Liver (tissue), 9 donors: ENCODE measurements around the gene NEK11. TPM values are rescaled to one million over a fixed set of nuclear protein-coding genes. Genes with fewer than 3 reads are reported as not detected.

ENCODE experiments used
- DNase-seq: peaks from one replicate; pipeline ENCODE4 v3.0.0-alpha.2; 2017; ENCODE audit warnings: low spot score
- H3K27ac ChIP-seq, 2 donors: one replicate each; pipeline ENCODE4 v1.7.0; 2013; ENCODE audit warnings: inconsistent platforms in 2 of 2, low read length in 2 of 2, control low read depth in 1 of 2, low read depth in 1 of 2, mild to moderate bottlenecking in 1 of 2
- H3K27me3 ChIP-seq, 4 donors: one replicate each; pipeline versions ENCODE4 v1.6.1 to v1.7.0; 2013; ENCODE audit warnings: low read length in 3 of 4, inconsistent platforms in 1 of 4, mild to moderate bottlenecking in 1 of 4, moderate library complexity in 1 of 4; ENCODE audit not compliant: control insufficient read depth in 4 of 4, insufficient read depth in 4 of 4
- H3K36me3 ChIP-seq, 4 donors: one replicate each; pipeline versions ENCODE4 v1.6.1 to v1.7.0; 2013; ENCODE audit warnings: low read length in 3 of 4, mild to moderate bottlenecking in 3 of 4, low read depth in 1 of 4, moderate library complexity in 1 of 4; ENCODE audit not compliant: control insufficient read depth in 4 of 4, insufficient read depth in 3 of 4
- H3K4me1 ChIP-seq, 4 donors: one replicate each; pipeline versions ENCODE4 v1.6.1 to v1.7.0; 2013; ENCODE audit warnings: low read length in 3 of 4, mild to moderate bottlenecking in 3 of 4, moderate library complexity in 1 of 4; ENCODE audit not compliant: control insufficient read depth in 4 of 4, insufficient read depth in 4 of 4
- H3K4me3 ChIP-seq, 3 donors: one replicate each; pipeline versions ENCODE4 v1.6.1 to v1.7.0; 2013; ENCODE audit warnings: low read length in 3 of 3, control low read depth in 1 of 3, low read depth in 1 of 3, mild to moderate bottlenecking in 1 of 3
- H3K9ac ChIP-seq, 2 donors: one replicate each; pipeline ENCODE4 v1.7.0; 2013; ENCODE audit warnings: low read length in 2 of 2, mild to moderate bottlenecking in 2 of 2, moderate library complexity in 2 of 2, control low read depth in 1 of 2, low read depth in 1 of 2
- H3K9me3 ChIP-seq, 4 donors: one replicate each; pipeline versions ENCODE4 v1.6.1 to v1.7.0; 2013; ENCODE audit warnings: low read length in 3 of 4; ENCODE audit not compliant: control insufficient read depth in 4 of 4
- ATF3 ChIP-seq: IDR thresholded peaks from 2 replicates; pipeline ENCODE4 v1.6.1; 2016; ENCODE audit warnings: antibody characterized with exemption
- CTCF ChIP-seq: fragments of 150-350 bp; IDR thresholded peaks from 2 replicates; pipeline ENCODE4 v1.5.1; 2017; ENCODE audit warnings: improper control_type of control experiment, low read depth, low read length; ENCODE audit not compliant: missing input control
- EGR1 ChIP-seq, 2 donors: IDR thresholded peaks; 2 replicates each; pipeline ENCODE4 v1.6.1; 2016 to 2018; ENCODE audit warnings: antibody characterized with exemption in 2 of 2, low read depth in 2 of 2
- FOXA1 ChIP-seq: IDR thresholded peaks from 2 replicates; pipeline ENCODE4 v1.6.1; 2016; ENCODE audit warnings: antibody characterized with exemption
- FOXA2 ChIP-seq: IDR thresholded peaks from 2 replicates; pipeline ENCODE4 v1.6.1; 2016; ENCODE audit warnings: antibody characterized with exemption
- GABPA ChIP-seq, 2 donors: IDR thresholded peaks in 1 of 2; conservative IDR thresholded peaks in 1 of 2; 2 replicates each; pipeline ENCODE4 v1.6.1; 2016; ENCODE audit warnings: antibody characterized with exemption in 2 of 2, mild to moderate bottlenecking in 1 of 2, moderate library complexity in 1 of 2
- HNF4A ChIP-seq, 2 donors: conservative IDR thresholded peaks; 2 replicates each; pipeline ENCODE4 v1.6.1; 2016; ENCODE audit warnings: antibody characterized with exemption in 2 of 2, mild to moderate bottlenecking in 2 of 2
- HNF4G ChIP-seq: IDR thresholded peaks from 2 replicates; pipeline ENCODE4 v1.6.1; 2016; ENCODE audit warnings: antibody characterized with exemption
- JUND ChIP-seq, 2 donors: IDR thresholded peaks; 2 replicates each; pipeline ENCODE4 v1.6.1; 2016; ENCODE audit warnings: antibody characterized with exemption in 2 of 2
- MAX ChIP-seq: IDR thresholded peaks from 2 replicates; pipeline ENCODE4 v1.6.1; 2016; ENCODE audit warnings: antibody characterized with exemption
- NR2F2 ChIP-seq: IDR thresholded peaks from 2 replicates; pipeline ENCODE4 v1.6.1; 2016; ENCODE audit warnings: antibody characterized with exemption
- RAD21 ChIP-seq, 2 donors: IDR thresholded peaks; 2 replicates each; pipeline ENCODE4 v1.6.1; 2016; ENCODE audit warnings: antibody characterized with exemption in 2 of 2, mild to moderate bottlenecking in 2 of 2
- REST ChIP-seq: IDR thresholded peaks from 2 replicates; pipeline ENCODE4 v1.6.1; 2016; ENCODE audit warnings: antibody characterized with exemption, mild to moderate bottlenecking
- RXRA ChIP-seq, 2 donors: IDR thresholded peaks; 2 replicates each; pipeline ENCODE4 v1.6.1; 2017 to 2018; ENCODE audit warnings: antibody characterized with exemption in 2 of 2, mild to moderate bottlenecking in 1 of 2
- SP1 ChIP-seq: IDR thresholded peaks from 2 replicates; pipeline ENCODE4 v1.6.1; 2018; ENCODE audit warnings: antibody characterized with exemption, mild to moderate bottlenecking
- TAF1 ChIP-seq: conservative IDR thresholded peaks from 2 replicates; pipeline ENCODE4 v1.6.1; 2016; ENCODE audit warnings: antibody characterized with exemption, mild to moderate bottlenecking
- YY1 ChIP-seq: IDR thresholded peaks from 2 replicates; pipeline ENCODE4 v1.6.1; 2016; ENCODE audit warnings: antibody characterized with exemption, mild to moderate bottlenecking
- ZBTB33 ChIP-seq: IDR thresholded peaks from 2 replicates; pipeline ENCODE4 v1.6.1; 2016; ENCODE audit warnings: antibody characterized with exemption
- WGBS: extraction: QIAGEN DNeasy Blood & Tissue Kit; methylation state at CpG from one replicate; pipeline ENCODE4 v1.1.7; 2013; 5-methylcytosine and 5-hydroxymethylcytosine counted together
- polyA plus RNA-seq, 2 donors: library from polyadenylated mRNA; stranded (reverse) in 1 of 2; unstranded in 1 of 2; fragments of 200-250 nt in 1 of 2; fragments of >200 nt in 1 of 2; fragmentation: Nextera tagmentation in 1 of 2; extraction: Ambion mirVana in 1 of 2; gene quantifications; one replicate each; pipeline versions ENCODE4 v1.2.1 to v1.2.3, GENCODE V29; 2013 to 2015
- total RNA-seq, 2 donors: library from RNA; depleted of rRNA; stranded (reverse); fragments of >200 nt; gene quantifications; one replicate each; pipeline ENCODE4 v1.2.3, GENCODE V29; 2014
- donor health status: healthy.
- donor health status: healthy.
- donor health status: healthy.
- donor health status: healthy.
- donor health status: healthy.

NEK11 gene
- total and polyA plus RNA-seq, 4 donors: 0.35 to 0.92 (median 0.69) TPM

GRCh38 chr3:131192701-131193100, 166.0 kb downstream of the NEK11 start:
- H3K27ac ChIP-seq: no peak overlapping the region
- H3K4me1 ChIP-seq: no peaks in the 10 kb centered on the region
- no peaks in the 10 kb centered on the region for H3K36me3 ChIP-seq
- no peak for DNase-seq
- H3K9me3 ChIP-seq: no peaks in the 10 kb centered on the region
- no peaks in the 10 kb centered on the region for H3K27me3 ChIP-seq
- no peak for TF ChIP-seq CTCF
- no peak overlapping the region for H3K4me3 ChIP-seq
- H3K9ac ChIP-seq: no peak overlapping the region
- 39% methylated on average over 4 of the region's 4 CpGs for WGBS

GRCh38 chr3:131193641-131194238, 167.1 kb downstream of the NEK11 start:
- no peak for DNase-seq
- Histone ChIP-seq H3K36me3 (no peaks in the 10 kb centered on the region), H3K9ac (no peak overlapping the region), H3K4me1 (no peaks in the 10 kb centered on the region), H3K9me3 (no peaks in the 10 kb centered on the region), H3K27me3 (no peaks in the 10 kb centered on the region), H3K4me3 (no peak overlapping the region), H3K27ac (no peak overlapping the region)
- no peak for TF ChIP-seq FOXA2
- no peak for TF ChIP-seq HNF4A (conservative IDR thresholded peaks at IDR 0.05)
- no peak for TF ChIP-seq REST
- TF ChIP-seq YY1: no peak
- TF ChIP-seq MAX: no peak
- no peak for TF ChIP-seq EGR1 (IDR thresholded peaks at IDR 0.05; ENCODE audit: low read depth in 2 of 2)
- TF ChIP-seq ZBTB33: no peak
- no peak for TF ChIP-seq CTCF
- no peak for TF ChIP-seq ATF3
- no peak for TF ChIP-seq RAD21 (IDR thresholded peaks at IDR 0.05)
- no peak for TF ChIP-seq HNF4G
- TF ChIP-seq SP1: no peak
- TF ChIP-seq RXRA (IDR thresholded peaks at IDR 0.05): no peak
- no peak for TF ChIP-seq JUND (IDR thresholded peaks at IDR 0.05)
- no peak for TF ChIP-seq TAF1
- no peak for TF ChIP-seq NR2F2
- no peak for TF ChIP-seq FOXA1
- no peak for TF ChIP-seq GABPA (IDR thresholded peaks at IDR 0.05 in 1 of 2, conservative IDR thresholded peaks at IDR 0.05 in 1 of 2)
- 77% methylated on average over 1 of the region's 1 CpG for WGBS
